GM23338 (cell line): Measurements from ENCODE around the gene AKAP7. TPM values are rescaled to one million over a fixed set of nuclear protein-coding genes. Genes with fewer than 3 reads are reported as not detected.

Experiments
- ATAC-seq: fragments of 200-7000 bp; cut with Tn5 transposase; 3 replicates; pipeline ENCODE4 v1.9.1; 2020
- DNase-seq: peaks from one replicate; pipeline ENCODE4 v3.0.0-alpha.2; 2015; ENCODE audit warnings: low spot score
- H2AFZ ChIP-seq: fragments of 200-600 bp; sonication (generic); 2 replicates; pipeline ENCODE4 v1.8.0; 2016; ENCODE audit warnings: antibody characterized with exemption, mild to moderate bottlenecking, moderate library complexity
- H3F3A ChIP-seq: fragments of 200-600 bp; sonication (generic); replicated peaks from 2 replicates; pipeline ENCODE4 v1.8.0; 2017; ENCODE audit warnings: antibody characterized with exemption, mixed run types, low read depth
- H3K27ac ChIP-seq: fragments of 200-600 bp; sonication (generic); 2 replicates; pipeline ENCODE4 v1.6.1; 2016; ENCODE audit warnings: low read depth
- H3K27me3 ChIP-seq: fragments of 200-600 bp; sonication (generic); 2 replicates; pipeline ENCODE4 v1.8.0; 2016; ENCODE audit warnings: mild to moderate bottlenecking, mixed run types, moderate library complexity; ENCODE audit not compliant: insufficient read depth
- H3K36me3 ChIP-seq: fragments of 200-600 bp; sonication (generic); 2 replicates; pipeline ENCODE4 v1.8.0; 2016; ENCODE audit warnings: mild to moderate bottlenecking; ENCODE audit not compliant: insufficient read depth
- H3K4me1 ChIP-seq: fragments of 200-600 bp; sonication (generic); 2 replicates; pipeline ENCODE4 v1.8.0; 2016; ENCODE audit warnings: mild to moderate bottlenecking, moderate library complexity; ENCODE audit not compliant: insufficient read depth
- H3K4me2 ChIP-seq: fragments of 200-600 bp; sonication (generic); 2 replicates; pipeline ENCODE4 v1.7.1; 2017; ENCODE audit warnings: mixed run types
- H3K4me3 ChIP-seq: fragments of 200-600 bp; sonication (generic); 2 replicates; pipeline ENCODE4 v1.6.1; 2016; ENCODE audit warnings: mixed run types
- H3K79me2 ChIP-seq: fragments of 200-600 bp; sonication (generic); replicated peaks from 2 replicates; pipeline ENCODE4 v1.8.0; 2017; ENCODE audit warnings: mild to moderate bottlenecking; ENCODE audit not compliant: insufficient read depth
- H3K9me2 ChIP-seq: fragments of 200-600 bp; sonication (generic); 2 replicates; pipeline ENCODE4 v1.8.0; 2017; ENCODE audit not compliant: insufficient read depth
- H4K20me1 ChIP-seq: fragments of 200-600 bp; sonication (generic); replicated peaks from 2 replicates; pipeline ENCODE4 v1.8.0; 2017; ENCODE audit warnings: mild to moderate bottlenecking; ENCODE audit not compliant: insufficient read depth
- H3K27ac Mint-ChIP-seq: 2 replicates; pipeline ENCODE4 v1.8.0; 2020; ENCODE audit warnings: inconsistent platforms, mild to moderate bottlenecking, moderate library complexity, mixed read lengths
- H3K27me3 Mint-ChIP-seq: 3 replicates; pipeline ENCODE4 v1.8.0; 2022; ENCODE audit warnings: low read depth, mild to moderate bottlenecking, moderate library complexity, mixed read lengths, inconsistent platforms; ENCODE audit not compliant: insufficient read depth, poor library complexity
- H3K36me3 Mint-ChIP-seq: 3 replicates; pipeline ENCODE4 v1.8.0; 2021; ENCODE audit warnings: low read depth, mild to moderate bottlenecking, inconsistent platforms, moderate library complexity, mixed read lengths
- H3K4me1 Mint-ChIP-seq: 3 replicates; pipeline ENCODE4 v1.8.0; 2020; ENCODE audit warnings: mild to moderate bottlenecking, inconsistent platforms, mixed read lengths
- H3K4me3 Mint-ChIP-seq: 3 replicates; pipeline ENCODE4 v1.8.0; 2021; ENCODE audit warnings: moderate library complexity, mild to moderate bottlenecking, inconsistent platforms, mixed read lengths
- H3K9me3 Mint-ChIP-seq: 3 replicates; pipeline ENCODE4 v1.8.0; 2020; ENCODE audit warnings: moderate library complexity, mild to moderate bottlenecking, inconsistent platforms, mixed read lengths
- CREB1 ChIP-seq: fragments of 250-450 bp; sonication (Bioruptor Pico); IDR thresholded peaks from 2 replicates; pipeline ENCODE4 v1.5.0; 2020; ENCODE audit warnings: low read depth, mild to moderate bottlenecking, moderate library complexity
- CTCF ChIP-seq, 2 experiments: fragments of 200-600 bp in 1 of 2; sonication (generic) in 1 of 2; conservative IDR thresholded peaks; 2 replicates each; pipeline versions ENCODE4 v1.5.1 to v1.6.1; 2016 to 2017; ENCODE audit warnings: antibody characterized with exemption in 2 of 2, low read depth in 2 of 2, mild to moderate bottlenecking in 2 of 2, moderate library complexity in 1 of 2
- ETS1 ChIP-seq: IDR thresholded peaks from 2 replicates; pipeline ENCODE4 v1.6.1; 2016; ENCODE audit warnings: antibody characterized with exemption
- EZH2phosphoT487 ChIP-seq: fragments of 200-600 bp; sonication (generic); IDR thresholded peaks from one replicate; pipeline ENCODE4 v1.8.1; 2018; ENCODE audit warnings: antibody characterized with exemption; ENCODE audit not compliant: unreplicated experiment
- JUNB ChIP-seq: IDR thresholded peaks from one replicate; pipeline ENCODE4 v1.6.1; 2016; ENCODE audit warnings: antibody characterized with exemption; ENCODE audit not compliant: unreplicated experiment
- NANOG ChIP-seq: IDR thresholded peaks from 2 replicates; pipeline ENCODE4 v1.6.1; 2016; ENCODE audit warnings: antibody characterized with exemption, borderline replicate concordance
- REST ChIP-seq: IDR thresholded peaks from one replicate; pipeline ENCODE4 v1.6.1; 2018; ENCODE audit warnings: antibody characterized with exemption; ENCODE audit not compliant: unreplicated experiment
- STAT1 ChIP-seq: IDR thresholded peaks from one replicate; pipeline ENCODE4 v1.6.1; 2016; ENCODE audit warnings: antibody characterized with exemption; ENCODE audit not compliant: unreplicated experiment
- polyA plus RNA-seq: library from polyadenylated mRNA; unstranded; fragments of >200 nt; fragmentation: Nextera tagmentation; extraction: Ambion mirVana; gene quantifications from 2 replicates; pipeline ENCODE4 v1.2.1, GENCODE V29; 2016
- total RNA-seq: library from RNA; depleted of rRNA; stranded (reverse); fragments of >200 nt; shearing (Covaris generic); gene quantifications from 2 replicates; pipeline ENCODE4 v1.2.3, GENCODE V29; 2014
- TF ChIP-seq, protein P1 (sequence below): fragments of 250-450 bp; sonication (Bioruptor Pico); IDR thresholded peaks from 2 replicates; pipeline ENCODE4 v1.5.0; 2020; ENCODE audit warnings: mild to moderate bottlenecking, moderate library complexity

The AKAP7 gene
- total and polyA plus RNA-seq, 2 experiments from 2014 or later, result 12.2 to 20.0 TPM

DNA sequence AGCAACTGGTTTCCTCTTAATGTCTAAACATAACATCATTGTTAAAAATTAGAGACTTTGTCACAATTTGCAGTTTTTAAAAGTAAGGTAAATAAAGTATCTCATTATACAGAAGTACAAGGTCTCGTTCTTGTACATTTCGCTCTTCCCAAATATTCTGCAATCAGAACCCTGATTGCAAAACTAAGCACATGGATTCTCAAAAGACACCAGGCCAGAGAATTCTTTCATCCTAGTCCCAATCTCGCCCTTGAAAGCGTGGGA is 355 bp upstream of the AKAP7 start (continued):
- TF ChIP-seq, protein P1, sequence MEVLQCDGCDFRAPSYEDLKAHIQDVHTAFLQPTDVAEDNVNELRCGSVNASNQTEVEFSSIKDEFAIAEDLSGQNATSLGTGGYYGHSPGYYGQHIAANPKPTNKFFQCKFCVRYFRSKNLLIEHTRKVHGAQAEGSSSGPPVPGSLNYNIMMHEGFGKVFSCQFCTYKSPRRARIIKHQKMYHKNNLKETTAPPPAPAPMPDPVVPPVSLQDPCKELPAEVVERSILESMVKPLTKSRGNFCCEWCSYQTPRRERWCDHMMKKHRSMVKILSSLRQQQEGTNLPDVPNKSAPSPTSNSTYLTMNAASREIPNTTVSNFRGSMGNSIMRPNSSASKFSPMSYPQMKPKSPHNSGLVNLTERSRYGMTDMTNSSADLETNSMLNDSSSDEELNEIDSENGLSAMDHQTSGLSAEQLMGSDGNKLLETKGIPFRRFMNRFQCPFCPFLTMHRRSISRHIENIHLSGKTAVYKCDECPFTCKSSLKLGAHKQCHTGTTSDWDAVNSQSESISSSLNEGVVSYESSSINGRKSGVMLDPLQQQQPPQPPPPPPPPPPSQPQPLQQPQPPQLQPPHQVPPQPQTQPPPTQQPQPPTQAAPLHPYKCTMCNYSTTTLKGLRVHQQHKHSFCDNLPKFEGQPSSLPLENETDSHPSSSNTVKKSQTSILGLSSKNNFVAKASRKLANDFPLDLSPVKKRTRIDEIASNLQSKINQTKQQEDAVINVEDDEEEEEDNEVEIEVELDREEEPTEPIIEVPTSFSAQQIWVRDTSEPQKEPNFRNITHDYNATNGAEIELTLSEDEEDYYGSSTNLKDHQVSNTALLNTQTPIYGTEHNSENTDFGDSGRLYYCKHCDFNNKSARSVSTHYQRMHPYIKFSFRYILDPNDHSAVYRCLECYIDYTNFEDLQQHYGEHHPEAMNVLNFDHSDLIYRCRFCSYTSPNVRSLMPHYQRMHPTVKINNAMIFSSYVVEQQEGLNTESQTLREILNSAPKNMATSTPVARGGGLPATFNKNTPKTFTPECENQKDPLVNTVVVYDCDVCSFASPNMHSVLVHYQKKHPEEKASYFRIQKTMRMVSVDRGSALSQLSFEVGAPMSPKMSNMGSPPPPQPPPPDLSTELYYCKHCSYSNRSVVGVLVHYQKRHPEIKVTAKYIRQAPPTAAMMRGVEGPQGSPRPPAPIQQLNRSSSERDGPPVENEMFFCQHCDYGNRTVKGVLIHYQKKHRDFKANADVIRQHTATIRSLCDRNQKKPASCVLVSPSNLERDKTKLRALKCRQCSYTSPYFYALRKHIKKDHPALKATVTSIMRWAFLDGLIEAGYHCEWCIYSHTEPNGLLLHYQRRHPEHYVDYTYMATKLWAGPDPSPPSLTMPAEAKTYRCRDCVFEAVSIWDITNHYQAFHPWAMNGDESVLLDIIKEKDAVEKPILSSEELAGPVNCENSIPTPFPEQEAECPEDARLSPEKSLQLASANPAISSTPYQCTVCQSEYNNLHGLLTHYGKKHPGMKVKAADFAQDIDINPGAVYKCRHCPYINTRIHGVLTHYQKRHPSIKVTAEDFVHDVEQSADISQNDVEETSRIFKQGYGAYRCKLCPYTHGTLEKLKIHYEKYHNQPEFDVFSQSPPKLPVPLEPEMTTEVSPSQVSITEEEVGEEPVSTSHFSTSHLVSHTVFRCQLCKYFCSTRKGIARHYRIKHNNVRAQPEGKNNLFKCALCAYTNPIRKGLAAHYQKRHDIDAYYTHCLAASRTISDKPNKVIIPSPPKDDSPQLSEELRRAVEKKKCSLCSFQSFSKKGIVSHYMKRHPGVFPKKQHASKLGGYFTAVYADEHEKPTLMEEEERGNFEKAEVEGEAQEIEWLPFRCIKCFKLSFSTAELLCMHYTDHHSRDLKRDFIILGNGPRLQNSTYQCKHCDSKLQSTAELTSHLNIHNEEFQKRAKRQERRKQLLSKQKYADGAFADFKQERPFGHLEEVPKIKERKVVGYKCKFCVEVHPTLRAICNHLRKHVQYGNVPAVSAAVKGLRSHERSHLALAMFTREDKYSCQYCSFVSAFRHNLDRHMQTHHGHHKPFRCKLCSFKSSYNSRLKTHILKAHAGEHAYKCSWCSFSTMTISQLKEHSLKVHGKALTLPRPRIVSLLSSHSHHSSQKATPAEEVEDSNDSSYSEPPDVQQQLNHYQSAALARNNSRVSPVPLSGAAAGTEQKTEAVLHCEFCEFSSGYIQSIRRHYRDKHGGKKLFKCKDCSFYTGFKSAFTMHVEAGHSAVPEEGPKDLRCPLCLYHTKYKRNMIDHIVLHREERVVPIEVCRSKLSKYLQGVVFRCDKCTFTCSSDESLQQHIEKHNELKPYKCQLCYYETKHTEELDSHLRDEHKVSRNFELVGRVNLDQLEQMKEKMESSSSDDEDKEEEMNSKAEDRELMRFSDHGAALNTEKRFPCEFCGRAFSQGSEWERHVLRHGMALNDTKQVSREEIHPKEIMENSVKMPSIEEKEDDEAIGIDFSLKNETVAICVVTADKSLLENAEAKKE (CRISPR knock-in tag), result no peak
- TF ChIP-seq CTCF (conservative IDR thresholded peaks at IDR 0.05; ENCODE audit: low read depth in 2 of 2) (no peak), CREB1 (no peak)

DNA sequence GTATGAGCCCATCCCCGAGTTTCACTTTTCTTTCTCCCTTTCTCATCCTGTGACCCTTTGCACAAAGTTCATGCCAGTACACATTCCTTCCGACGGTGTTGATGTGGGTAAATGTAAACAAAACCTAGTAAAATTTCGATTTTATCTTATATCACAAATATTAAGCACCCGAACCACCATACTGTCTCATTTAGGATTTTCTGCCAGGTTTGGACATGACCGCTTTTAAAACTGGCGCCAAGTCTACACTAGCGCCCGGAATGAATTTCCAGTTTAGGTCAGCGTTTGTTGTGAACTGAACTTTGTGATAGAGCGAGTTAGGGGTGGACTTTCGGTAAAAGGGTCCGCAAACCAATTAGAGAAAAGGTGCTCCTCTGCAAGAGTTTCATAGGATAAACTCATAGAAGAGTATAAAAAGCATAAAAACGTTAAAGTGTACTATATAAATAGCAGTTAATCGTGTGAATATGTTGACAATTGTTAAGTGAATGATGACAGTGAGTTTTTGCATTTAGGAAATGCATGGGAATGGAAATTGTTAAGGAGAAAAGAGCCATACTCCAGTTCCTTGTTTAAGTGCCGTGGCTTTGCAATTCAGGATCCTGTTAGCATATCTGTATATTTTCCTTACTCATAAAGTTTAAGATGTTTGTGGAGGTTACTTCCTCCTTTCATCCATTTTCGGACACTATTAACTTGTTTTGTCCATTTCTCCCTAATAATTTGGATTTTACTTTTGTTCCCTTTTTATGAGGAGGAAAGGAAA is 937 bp downstream of the AKAP7 start:
- Histone ChIP-seq H3K9me2 (0 out of 2 replicates have a peak, but pooled peaks cover 3% of the 10 kb centered on the region), H3K4me1 (peaks cover 21% of the 10 kb centered on the region), H3K4me3 (peak overlapping the region; percentile 75), H3F3A (no peaks in the 10 kb centered on the region), H3K79me2 (no peaks in the 10 kb centered on the region), H3K27me3 (peaks cover 17% of the 10 kb centered on the region; the same call in 1 of the 2 replicates), H3K27ac (peak overlapping the region; percentile 52; the same call in 1 of the 2 replicates), H3K36me3 (no peaks in the 10 kb centered on the region), H2AFZ (peak overlapping the region; percentile 98), H3K4me2 (peak overlapping the region; percentile 93), H4K20me1 (no peaks in the 10 kb centered on the region)
- Mint-ChIP-seq H3K36me3 (peaks cover 5% of the 10 kb centered on the region), H3K27me3 (peaks cover 11% of the 10 kb centered on the region), H3K4me3 (peak overlapping the region; percentile 76), H3K9me3 (no peaks in the 10 kb centered on the region), H3K4me1 (peaks cover 17% of the 10 kb centered on the region), H3K27ac (peak overlapping the region; percentile 33; the same call in 1 of the 2 replicates)
- no peak for DNase-seq
- ATAC-seq, result no peak
- TF ChIP-seq REST, result no peak
- no peak for TF ChIP-seq CREB1
- no peak for TF ChIP-seq STAT1
- no peak for TF ChIP-seq CTCF (conservative IDR thresholded peaks at IDR 0.05; ENCODE audit: low read depth in 2 of 2)
- TF ChIP-seq NANOG, result no peak
- no peak for TF ChIP-seq ETS1
- no peak for TF ChIP-seq EZH2phosphoT487
- no peak for TF ChIP-seq JUNB
